Astrocyte (in vitro differentiated cells and primary cell): ENCODE measurements around the gene FSIP1. TPM values are rescaled to one million over a fixed set of nuclear protein-coding genes. Genes with fewer than 3 reads are reported as not detected.
A peak's percentile ranks its signal among the peaks of the same experiment; 100 is the strongest.

Experiments
- DNase-seq: peaks from one replicate; pipeline ENCODE4 v3.0.0-alpha.2; 2010; ENCODE audit warnings: low read depth
- FAIRE-seq: peaks from 2 replicates; lab custom pipeline; 2011; peaks lifted over from hg19 to GRCh38; lab: Jason Lieb, UNC
- H2AFZ ChIP-seq: 2 replicates; pipeline ENCODE4 v1.6.0; 2012; ENCODE audit warnings: low read depth, low read length, inconsistent platforms
- H3K27ac ChIP-seq: 2 replicates; pipeline ENCODE4 v1.5.1; 2011; ENCODE audit warnings: low read depth, low read length, inconsistent platforms
- H3K27me3 ChIP-seq: 2 replicates; pipeline ENCODE4 v1.6.0; 2011; ENCODE audit warnings: low read length, inconsistent platforms; ENCODE audit not compliant: insufficient read depth
- H3K36me3 ChIP-seq: 2 replicates; pipeline ENCODE4 v1.5.1; 2011; ENCODE audit warnings: low read length, inconsistent platforms; ENCODE audit not compliant: insufficient read depth
- H3K4me1 ChIP-seq: 2 replicates; pipeline ENCODE4 v1.5.1; 2011; ENCODE audit warnings: low read length, inconsistent platforms; ENCODE audit not compliant: insufficient read depth
- H3K4me2 ChIP-seq: 2 replicates; pipeline ENCODE4 v1.6.0; 2012; ENCODE audit warnings: low read length, inconsistent platforms
- H3K4me3 ChIP-seq: 2 replicates; pipeline ENCODE4 v1.5.1; 2011; ENCODE audit warnings: low read depth, mild to moderate bottlenecking, low read length, inconsistent platforms; ENCODE audit not compliant: insufficient read depth
- H3K79me2 ChIP-seq: 2 replicates; pipeline ENCODE4 v1.6.0; 2012; ENCODE audit warnings: mild to moderate bottlenecking, low read length, inconsistent platforms; ENCODE audit not compliant: insufficient read depth
- H3K9ac ChIP-seq: 2 replicates; pipeline ENCODE4 v1.6.0; 2012; ENCODE audit warnings: mild to moderate bottlenecking, low read length, inconsistent platforms
- H3K9me3 ChIP-seq: 2 replicates; pipeline ENCODE4 v1.5.1; 2012; ENCODE audit warnings: low read depth, mild to moderate bottlenecking, low read length, inconsistent platforms; ENCODE audit not compliant: insufficient read depth
- H4K20me1 ChIP-seq: 2 replicates; pipeline ENCODE4 v1.6.0; 2012; ENCODE audit warnings: low read length, inconsistent platforms; ENCODE audit not compliant: insufficient read depth
- H3K27ac Mint-ChIP-seq: one replicate; pipeline ENCODE4 v1.8.0; 2021; ENCODE audit warnings: mild to moderate bottlenecking, mixed read lengths; ENCODE audit not compliant: unreplicated experiment
- H3K27me3 Mint-ChIP-seq: one replicate; pipeline ENCODE4 v1.8.0; 2021; ENCODE audit warnings: low read depth, mixed read lengths; ENCODE audit not compliant: unreplicated experiment
- H3K36me3 Mint-ChIP-seq: one replicate; pipeline ENCODE4 v1.8.0; 2021; ENCODE audit warnings: low read depth, mixed read lengths; ENCODE audit not compliant: unreplicated experiment
- H3K4me1 Mint-ChIP-seq: one replicate; pipeline ENCODE4 v1.8.0; 2021; ENCODE audit warnings: low read depth, mixed read lengths; ENCODE audit not compliant: unreplicated experiment
- H3K4me3 Mint-ChIP-seq: one replicate; pipeline ENCODE4 v1.8.0; 2021; ENCODE audit warnings: mild to moderate bottlenecking, moderate library complexity, mixed read lengths; ENCODE audit not compliant: unreplicated experiment
- H3K9me3 Mint-ChIP-seq: one replicate; pipeline ENCODE4 v1.8.0; 2021; ENCODE audit warnings: mild to moderate bottlenecking, mixed read lengths; ENCODE audit not compliant: unreplicated experiment
- EZH2 ChIP-seq: IDR thresholded peaks from 2 replicates; pipeline ENCODE4 v1.6.1; 2012; ENCODE audit warnings: mild to moderate bottlenecking, low read length, inconsistent platforms; ENCODE audit not compliant: insufficient read depth
- total RNA-seq: library from RNA; stranded (reverse); gene quantifications from 2 replicates; pipeline ENCODE4 v1.2.1, GENCODE V29; 2021
- TF ChIP-seq, protein P1 (sequence below): IDR thresholded peaks from 2 replicates; pipeline ENCODE4 v1.5.1; 2011; ENCODE audit warnings: low read depth, mild to moderate bottlenecking, inconsistent platforms, low read length, moderate library complexity; ENCODE audit not compliant: insufficient read depth

Gene FSIP1
- total RNA-seq, 1 donor from 2014 or later: 0.77 TPM

DNA sequence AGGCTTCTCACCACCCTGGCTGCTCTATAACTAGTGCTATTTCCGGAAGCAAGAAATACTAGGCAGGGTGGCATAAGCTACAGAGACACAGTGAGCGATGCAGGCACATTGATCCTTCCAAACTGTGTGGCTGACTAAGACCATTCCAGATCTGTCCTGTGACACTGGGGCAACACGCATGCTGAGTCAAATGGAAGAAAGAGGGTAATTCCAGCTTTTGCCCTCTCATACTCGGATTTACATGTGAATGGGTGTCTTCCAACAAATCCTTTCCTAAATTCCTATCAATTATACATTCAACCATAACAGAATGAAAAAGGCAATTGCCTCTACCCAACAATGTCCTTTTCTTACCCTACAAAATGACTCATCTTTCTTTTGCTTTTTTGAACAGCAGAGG lies 5.1 kb downstream of the FSIP1 start:
- Mint-ChIP-seq H3K36me3 (no peaks in the 10 kb centered on the region), H3K4me3 (no peak overlapping the region), H3K27me3 (no peaks in the 10 kb centered on the region), H3K4me1 (peaks cover 5% of the 10 kb centered on the region), H3K27ac (no peak overlapping the region), H3K9me3 (no peaks in the 10 kb centered on the region)
- no peaks in the 10 kb centered on the region for H3K9me3 ChIP-seq
- no peaks in the 10 kb centered on the region for H4K20me1 ChIP-seq
- H3K4me2 ChIP-seq: peak overlapping the region; percentile 2
- H3K79me2 ChIP-seq: no peaks in the 10 kb centered on the region
- TF ChIP-seq, protein P1, sequence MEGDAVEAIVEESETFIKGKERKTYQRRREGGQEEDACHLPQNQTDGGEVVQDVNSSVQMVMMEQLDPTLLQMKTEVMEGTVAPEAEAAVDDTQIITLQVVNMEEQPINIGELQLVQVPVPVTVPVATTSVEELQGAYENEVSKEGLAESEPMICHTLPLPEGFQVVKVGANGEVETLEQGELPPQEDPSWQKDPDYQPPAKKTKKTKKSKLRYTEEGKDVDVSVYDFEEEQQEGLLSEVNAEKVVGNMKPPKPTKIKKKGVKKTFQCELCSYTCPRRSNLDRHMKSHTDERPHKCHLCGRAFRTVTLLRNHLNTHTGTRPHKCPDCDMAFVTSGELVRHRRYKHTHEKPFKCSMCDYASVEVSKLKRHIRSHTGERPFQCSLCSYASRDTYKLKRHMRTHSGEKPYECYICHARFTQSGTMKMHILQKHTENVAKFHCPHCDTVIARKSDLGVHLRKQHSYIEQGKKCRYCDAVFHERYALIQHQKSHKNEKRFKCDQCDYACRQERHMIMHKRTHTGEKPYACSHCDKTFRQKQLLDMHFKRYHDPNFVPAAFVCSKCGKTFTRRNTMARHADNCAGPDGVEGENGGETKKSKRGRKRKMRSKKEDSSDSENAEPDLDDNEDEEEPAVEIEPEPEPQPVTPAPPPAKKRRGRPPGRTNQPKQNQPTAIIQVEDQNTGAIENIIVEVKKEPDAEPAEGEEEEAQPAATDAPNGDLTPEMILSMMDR: no peak
- no peak for TF ChIP-seq EZH2
- DNase-seq: peak; percentile 31
- H3K4me3 ChIP-seq: no peak overlapping the region
- H3K4me1 ChIP-seq: no peaks in the 10 kb centered on the region
- H3K9ac ChIP-seq: no peak overlapping the region
- no peak for FAIRE-seq
- H3K36me3 ChIP-seq: no peaks in the 10 kb centered on the region
- no peak overlapping the region for H3K27ac ChIP-seq
- no peak overlapping the region for H2AFZ ChIP-seq
- no peaks in the 10 kb centered on the region for H3K27me3 ChIP-seq

DNA sequence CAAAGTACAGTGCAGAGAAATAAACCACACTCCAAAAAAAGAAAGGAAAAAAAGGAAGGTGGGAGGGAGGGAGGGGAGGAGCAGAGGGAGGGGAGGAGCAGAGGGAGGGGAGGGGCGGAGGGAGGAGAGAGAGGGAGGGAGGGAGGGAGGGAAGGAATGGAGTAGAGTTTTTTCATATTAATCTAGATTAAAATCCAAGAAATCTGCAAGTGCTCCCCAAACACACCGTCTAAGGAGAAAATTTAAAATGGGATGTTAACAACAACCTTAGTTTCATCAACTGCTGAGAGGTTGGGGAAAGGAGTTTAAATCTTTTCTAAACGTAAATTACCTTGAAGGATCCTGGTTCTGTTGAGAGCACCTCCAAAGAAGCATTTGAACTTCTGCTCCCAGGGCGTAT lies 6.6 kb downstream of the FSIP1 start:
- no peak overlapping the region for H3K4me2 ChIP-seq
- no peak for TF ChIP-seq EZH2
- TF ChIP-seq, protein P1: no peak
- no peaks in the 10 kb centered on the region for H4K20me1 ChIP-seq
- no peaks in the 10 kb centered on the region for H3K36me3 Mint-ChIP-seq
- no peak overlapping the region for H3K27ac Mint-ChIP-seq
- no peak overlapping the region for H3K9ac ChIP-seq
- no peaks in the 10 kb centered on the region for H3K9me3 ChIP-seq
- H3K4me3 Mint-ChIP-seq: no peak overlapping the region
- H3K27me3 ChIP-seq: no peaks in the 10 kb centered on the region
- no peak overlapping the region for H3K4me3 ChIP-seq
- H3K4me1 ChIP-seq: peaks cover 10% of the 10 kb centered on the region
- H2AFZ ChIP-seq: no peak overlapping the region
- FAIRE-seq (no peak), DNase-seq (no peak)
- H3K27me3 Mint-ChIP-seq: no peaks in the 10 kb centered on the region
- H3K27ac ChIP-seq: no peak overlapping the region
- no peaks in the 10 kb centered on the region for H3K79me2 ChIP-seq
- H3K36me3 ChIP-seq: no peaks in the 10 kb centered on the region
- H3K9me3 Mint-ChIP-seq: no peaks in the 10 kb centered on the region
- peaks cover 10% of the 10 kb centered on the region for H3K4me1 Mint-ChIP-seq

DNA sequence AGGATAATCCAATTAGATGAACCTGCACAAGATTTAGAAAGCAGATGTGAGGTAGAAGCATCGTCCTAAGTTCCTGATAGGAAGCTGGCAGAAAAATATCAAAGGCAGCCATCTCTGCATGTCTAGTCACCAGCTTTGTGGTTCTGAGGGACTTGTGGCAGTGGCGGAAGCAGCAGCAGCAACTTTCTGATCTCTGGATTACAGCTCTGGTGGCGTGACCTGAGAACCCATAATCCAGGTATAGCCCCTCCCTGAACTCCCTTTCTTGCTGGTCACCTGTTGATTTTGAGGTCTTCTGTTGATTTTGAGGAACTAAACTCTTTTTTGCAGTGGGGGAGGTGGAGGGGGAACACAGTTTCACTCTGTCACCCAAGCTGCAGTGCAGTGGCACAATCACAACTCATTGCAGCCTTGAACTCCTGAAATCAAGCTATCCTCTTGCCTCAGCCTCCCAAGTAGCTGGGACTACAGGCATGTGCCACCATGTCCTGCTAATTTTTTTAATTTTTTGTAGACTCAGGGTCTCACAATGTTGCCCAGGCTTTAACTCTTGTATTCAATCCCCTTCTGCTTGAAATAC lies 7.9 kb downstream of the FSIP1 start:
- Histone ChIP-seq H3K27me3 (no peaks in the 10 kb centered on the region), H3K9ac (no peak overlapping the region), H3K27ac (no peak overlapping the region), H4K20me1 (no peaks in the 10 kb centered on the region), H2AFZ (no peak overlapping the region), H3K4me2 (no peak overlapping the region), H3K79me2 (no peaks in the 10 kb centered on the region), H3K9me3 (no peaks in the 10 kb centered on the region), H3K4me1 (peaks cover 13% of the 10 kb centered on the region), H3K4me3 (no peak overlapping the region), H3K36me3 (no peaks in the 10 kb centered on the region)
- FAIRE-seq (no peak), DNase-seq (no peak)
- Mint-ChIP-seq H3K27me3 (no peaks in the 10 kb centered on the region), H3K4me1 (peaks cover 11% of the 10 kb centered on the region), H3K27ac (no peak overlapping the region), H3K4me3 (no peak overlapping the region), H3K36me3 (no peaks in the 10 kb centered on the region), H3K9me3 (no peaks in the 10 kb centered on the region)
- TF ChIP-seq, protein P1: no peak
- TF ChIP-seq EZH2: no peak
